HepG2 (cell line): Measurements from ENCODE around the gene UCKL1. TPM values are rescaled to one million over a fixed set of nuclear protein-coding genes. Genes with fewer than 3 reads are reported as not detected.

Experiments used
- ATAC-seq: fragments of 200-7000 bp; cut with Tn5 transposase; 3 replicates; pipeline ENCODE4 v1.9.1; 2020; ENCODE audit warnings: mild to moderate bottlenecking, moderate library complexity
- BruUV-seq: library from RNA; stranded (reverse); fragments of 400-500 nt; replicated peaks from 2 replicates; lab custom pipeline; 2021; lab: Mats Ljungman, UMichigan
- CTCF ChIA-PET: fragments of 300-600 bp; formaldehyde crosslinking; extraction: SDS; loops from one replicate; lab custom pipeline; 2021; ENCODE audit warnings: low total read pairs, inconsistent platforms, low intra/inter-chr PET ratio; lab: Yijun Ruan, JAX
- POLR2A ChIA-PET: fragments of 350-600 bp; sonication (Branson Sonifier 250); formaldehyde crosslinking; loops from one replicate; lab custom pipeline; 2020; ENCODE audit warnings: antibody characterized with exemption, inconsistent platforms; lab: Yijun Ruan, JAX
- DNase-seq: peaks from one replicate; pipeline ENCODE4 v3.0.0-alpha.2; 2015; ENCODE audit warnings: low spot score
- FAIRE-seq: peaks from 3 replicates; lab custom pipeline; 2011; peaks lifted over from hg19 to GRCh38; lab: Jason Lieb, UNC
- H2AFZ ChIP-seq: one replicate; pipeline ENCODE4 v1.6.1; 2011; ENCODE audit warnings: low read length, inconsistent platforms
- H3K27ac ChIP-seq: fragments of 300-600 bp; 3 replicates; pipeline ENCODE4 v1.8.0; 2011; ENCODE audit warnings: mixed run types, mild to moderate bottlenecking, mixed read lengths, low read length, inconsistent platforms; ENCODE audit not compliant: insufficient read depth; ENCODE audit errors: extremely low read length
- H3K27me3 ChIP-seq, 2 experiments: fragments of 200-600 bp in 1 of 2; 2 replicates in 1 of 2; 3 replicates in 1 of 2; pipeline versions ENCODE4 v1.6.0 to v1.8.0; 2011; ENCODE audit warnings: low read length in 2 of 2, mild to moderate bottlenecking in 2 of 2, moderate library complexity in 2 of 2, inconsistent platforms in 1 of 2; ENCODE audit not compliant: insufficient read depth in 2 of 2, control insufficient read depth in 1 of 2
- H3K36me3 ChIP-seq, 2 experiments: fragments of 200-600 bp in 1 of 2; replicated peaks in 1 of 2; 2 replicates in 1 of 2; 3 replicates in 1 of 2; pipeline versions ENCODE4 v1.5.1 to v1.8.0; 2011; ENCODE audit warnings: low read length in 2 of 2, inconsistent platforms in 1 of 2; ENCODE audit not compliant: insufficient read depth in 2 of 2, control insufficient read depth in 1 of 2
- H3K4me1 ChIP-seq: 2 replicates; pipeline ENCODE4 v1.5.1; 2012; ENCODE audit warnings: low read length, inconsistent platforms; ENCODE audit not compliant: insufficient read depth
- H3K4me2 ChIP-seq: 2 replicates; pipeline ENCODE4 v1.6.0; 2011; ENCODE audit warnings: low read depth, low read length, inconsistent platforms
- H3K4me3 ChIP-seq, 3 experiments: fragments of 200-600 bp in 1 of 3; sonication (generic), shearing (Covaris generic) in 1 of 3; replicated peaks in 1 of 3; 2 replicates each; pipeline ENCODE4 v1.5.1; 2011 to 2016; ENCODE audit warnings: low read length in 3 of 3, inconsistent platforms in 2 of 3, low read depth in 2 of 3, mild to moderate bottlenecking in 2 of 3, control low read depth in 1 of 3, mixed read lengths in 1 of 3; ENCODE audit not compliant: insufficient read depth in 1 of 3
- H3K79me2 ChIP-seq: one replicate; pipeline ENCODE4 v1.6.1; 2011; ENCODE audit warnings: low read length, inconsistent platforms; ENCODE audit not compliant: insufficient read depth
- H3K9ac ChIP-seq: 2 replicates; pipeline ENCODE4 v1.6.0; 2011; ENCODE audit warnings: mild to moderate bottlenecking, low read depth, low read length, inconsistent platforms; ENCODE audit not compliant: insufficient read depth
- H3K9me3 ChIP-seq: 2 replicates; pipeline ENCODE4 v1.5.1; 2012; ENCODE audit warnings: mild to moderate bottlenecking, low read length
- H4K20me1 ChIP-seq: 2 replicates; pipeline ENCODE4 v1.6.0; 2011; ENCODE audit warnings: inconsistent platforms, mild to moderate bottlenecking, low read length, moderate library complexity; ENCODE audit not compliant: insufficient read depth
- AGO1 ChIP-seq: fragments of 200-400 bp; formaldehyde crosslinking; IDR thresholded peaks from 2 replicates; pipeline ENCODE4 v1.6.1; 2017; ENCODE audit warnings: mild to moderate bottlenecking, low read depth, low read length, moderate library complexity; ENCODE audit not compliant: poor library complexity, severe bottlenecking
- AHR ChIP-seq: IDR thresholded peaks from 2 replicates; pipeline ENCODE4 v1.6.1; 2018; ENCODE audit warnings: missing genetic modification reagents, missing compliant biosample characterization
- ATF6 ChIP-seq: sonication (generic); formaldehyde crosslinking; conservative IDR thresholded peaks from 2 replicates; pipeline ENCODE4 v1.4.0; 2020; ENCODE audit warnings: missing genetic modification reagents
- FOXA3 ChIP-seq: IDR thresholded peaks from 2 replicates; pipeline ENCODE4 v1.6.1; 2016; ENCODE audit warnings: missing genetic modification reagents, missing compliant biosample characterization
- GTF3A ChIP-seq: sonication (generic); formaldehyde crosslinking; conservative IDR thresholded peaks from 2 replicates; pipeline ENCODE4 v1.4.0; 2020; ENCODE audit warnings: mild to moderate bottlenecking, missing genetic modification reagents
- HNRNPK ChIP-seq: fragments of 200-400 bp; formaldehyde crosslinking; IDR thresholded peaks from 2 replicates; pipeline ENCODE4 v1.6.1; 2018; ENCODE audit warnings: low read length, low read depth, moderate library complexity, mild to moderate bottlenecking; ENCODE audit not compliant: poor library complexity, severe bottlenecking
- KAT2B ChIP-seq: fragments of 150-350 bp; IDR thresholded peaks from 2 replicates; pipeline ENCODE4 v1.6.1; 2014; ENCODE audit warnings: low read depth, low read length, borderline replicate concordance
- NR2F1 ChIP-seq, 2 experiments: fragments of 450-650 bp in 1 of 2; formaldehyde crosslinking in 1 of 2; IDR thresholded peaks; 2 replicates each; pipeline versions ENCODE4 v1.5.0 to v1.6.1; 2016 to 2020; ENCODE audit warnings: mild to moderate bottlenecking in 1 of 2, missing compliant biosample characterization in 1 of 2, missing genetic modification reagents in 1 of 2, moderate library complexity in 1 of 2
- PAF1 ChIP-seq: IDR thresholded peaks from 2 replicates; pipeline ENCODE4 v1.6.1; 2016; ENCODE audit warnings: missing genetic modification reagents, missing compliant biosample characterization
- POGZ ChIP-seq: sonication (generic); formaldehyde crosslinking; IDR thresholded peaks from 2 replicates; pipeline ENCODE4 v1.4.0; 2020; ENCODE audit warnings: mild to moderate bottlenecking, missing genetic modification reagents
- RBM22 ChIP-seq: fragments of 200-400 bp; formaldehyde crosslinking; optimal IDR thresholded peaks from 2 replicates; pipeline ENCODE3; 2017; ENCODE audit warnings: mild to moderate bottlenecking, low read length, moderate library complexity
- SKIL ChIP-seq: sonication (generic); formaldehyde crosslinking; IDR thresholded peaks from 2 replicates; pipeline ENCODE4 v1.8.0; 2022; ENCODE audit warnings: missing genetic modification reagents, mild to moderate bottlenecking, moderate library complexity, borderline replicate concordance
- SMAD9 ChIP-seq: sonication (generic); formaldehyde crosslinking; IDR thresholded peaks from 2 replicates; pipeline ENCODE4 v1.5.1; 2020; ENCODE audit warnings: mild to moderate bottlenecking, missing genetic modification reagents
- SNAPC5 ChIP-seq: sonication (generic); formaldehyde crosslinking; IDR thresholded peaks from 2 replicates; pipeline ENCODE4 v1.8.1; 2023; ENCODE audit warnings: mild to moderate bottlenecking, missing genetic modification reagents, borderline replicate concordance
- ZNF121 ChIP-seq: sonication (generic); formaldehyde crosslinking; IDR thresholded peaks from 2 replicates; pipeline ENCODE4 v1.5.0; 2020; ENCODE audit warnings: mild to moderate bottlenecking, missing genetic modification reagents
- ZNF274 ChIP-seq: sonication (generic); formaldehyde crosslinking; IDR thresholded peaks from 2 replicates; pipeline ENCODE4 v1.5.1; 2020; ENCODE audit warnings: mild to moderate bottlenecking, missing genetic modification reagents
- ZNF572 ChIP-seq: sonication (generic); formaldehyde crosslinking; IDR thresholded peaks from 2 replicates; pipeline ENCODE4 v1.5.1; 2020; ENCODE audit warnings: mild to moderate bottlenecking, missing genetic modification reagents
- ZNF761 ChIP-seq: sonication (generic); formaldehyde crosslinking; conservative IDR thresholded peaks from 2 replicates; pipeline ENCODE4 v1.4.0; 2020; ENCODE audit warnings: mild to moderate bottlenecking, missing genetic modification reagents
- WGBS: methylation state at CpG from one replicate; pipeline ENCODE4 v1.1.6; 2017; ENCODE audit warnings: low lambda C conversion rate; 5-methylcytosine and 5-hydroxymethylcytosine counted together
- in situ Hi-C: cut with HindIII; loops from 2 replicates; pipeline ENCODE4 v1.10.0; 2017; ENCODE audit warnings: low pct_unique_long_range_greater_than_20kb; ENCODE audit not compliant: extremely low pct_ligation_motif_present
- intact Hi-C: fragments of 100-400 bp; cut with micrococcal nuclease; formaldehyde crosslinking; loops from one replicate; pipeline ENCODE4 v1.10.0; 2022; ENCODE audit not compliant: unreplicated experiment
- polyA plus RNA-seq, 8 experiments: library from polyadenylated mRNA; depleted of rRNA in 3 of 8; stranded (reverse) in 7 of 8; unstranded in 1 of 8; fragments of >200 nt; fragmentation: Illumina TruSeq in 4 of 8; extraction: Trizol in 4 of 8; gene quantifications; 2 replicates each; pipeline versions ENCODE4 v1.2.1 to v1.2.3, GENCODE V29; 2011 to 2016; ENCODE audit warnings: low read depth in 4 of 8, missing spikeins in 1 of 8, mixed read lengths in 1 of 8; ENCODE audit not compliant: insufficient read depth in 1 of 8
- total RNA-seq, 5 experiments: library from RNA; depleted of rRNA; stranded (reverse); fragments of >200 nt; fragmentation: Illumina TruSeq; extraction: Trizol; gene quantifications; 2 replicates each; pipeline ENCODE4 v1.2.3, GENCODE V29; 2016; ENCODE audit warnings: low read depth in 1 of 5

Gene UCKL1
- total and polyA plus RNA-seq, 2 of the 13 experiments (the other 11 are each of a cell fraction or from before 2014, with no cell fraction given) = 50.2 to 126 TPM

- TF ChIP-seq ATF6 (CRISPR knock-in tag) (no peak), GTF3A (CRISPR knock-in tag) (no peak), ZNF761 (CRISPR knock-in tag) (no peak), RBM22 (peak; percentile 98), FOXA3 (CRISPR knock-in tag) (no peak), ZNF274 (CRISPR knock-in tag) (no peak), POGZ (no peak), ZNF572 (no peak)
- TF ChIP-seq, all 625 proteins: peak for 12
Measured at GRCh38 chr20:63945031-63945658, 11.1 kb downstream of the UCKL1 start (continued).

- ATAC-seq (no peak), FAIRE-seq (no peak), DNase-seq (no peak)
- peaks cover 57% of the 10 kb centered on the region for H4K20me1 ChIP-seq
- peaks cover 10% of the 10 kb centered on the region for H3K4me1 ChIP-seq
- no peak overlapping the region for H3K9ac ChIP-seq
- no peak overlapping the region for H3K4me2 ChIP-seq
- 97% methylated on average over 35 of the region's 35 CpGs for WGBS
- no peak overlapping the region for H2AFZ ChIP-seq
- no TSS peak for BruUV-seq
- in situ Hi-C loops = no loop called here
- no peaks in the 10 kb centered on the region for H3K9me3 ChIP-seq
- H3K27ac ChIP-seq = no peak overlapping the region
- H3K36me3 ChIP-seq = peaks cover 51 to 73% of the 10 kb centered on the region in 2 experiments
- ChIA-PET POLR2A (interaction anchor here (0.8 kb wide), 1 partner anchor 11 kb away, joined by 3 read pairs; no protein-coding TSS in a partner anchor), CTCF (no interaction called here)
- H3K4me3 ChIP-seq = no peak overlapping the region
- no peaks in the 10 kb centered on the region for H3K27me3 ChIP-seq
- intact Hi-C loops = no loop called here
- H3K79me2 ChIP-seq = peaks cover 31% of the 10 kb centered on the region
- TF ChIP-seq SNAPC5 (CRISPR knock-in tag) = no peak
- no peak for TF ChIP-seq ZNF121 (CRISPR knock-in tag)
- TF ChIP-seq PAF1 (CRISPR knock-in tag) = peak; percentile 19; the same call in 1 of the 2 replicates
- peak; percentile 23 for TF ChIP-seq HNRNPK
- 0 out of 2 replicates have a peak, but pooled peaks have one; percentile 41 for TF ChIP-seq AHR (CRISPR knock-in tag)
- no peak for TF ChIP-seq KAT2B
- TF ChIP-seq SMAD9 (CRISPR knock-in tag) = no peak
- peak; percentile 57 for TF ChIP-seq AGO1
- 0 out of 2 replicates have a peak, but pooled peaks have one; percentile 28 for TF ChIP-seq SKIL (CRISPR knock-in tag)
- peak; percentile 12 for TF ChIP-seq RBM22
- no peak for TF ChIP-seq NR2F1 (CRISPR knock-in tag; IDR thresholded peaks at IDR 0.05)
Measured at GRCh38 chr20:63944078-63944941, 11.9 kb downstream of the UCKL1 start.
